Heart right ventricle (tissue), 16 donors: ENCODE measurements around the gene PADI3. TPM values are rescaled to one million over a fixed set of nuclear protein-coding genes. Genes with fewer than 3 reads are reported as not detected.

Source experiments
- ATAC-seq, 8 donors: fragments of 200-7000 bp; cut with Tn5 transposase; one replicate each; pipeline ENCODE4 v1.9.1; 2020; ENCODE audit warnings: mild to moderate bottlenecking in 8 of 8, moderate library complexity in 8 of 8, moderate number of reproducible peaks in 1 of 8
- DNase-seq, 2 donors: peaks; one replicate each; pipeline ENCODE4 v3.0.0-alpha.2; 2020
- H3K27ac ChIP-seq, 10 donors: fragments of 200-600 bp; sonication (generic) in 2 of 10; one replicate each; pipeline versions ENCODE4 v1.5.0 to v1.8.0; 2020 to 2022; ENCODE audit warnings: mild to moderate bottlenecking in 3 of 10
- H3K27me3 ChIP-seq, 7 donors: fragments of 200-600 bp; one replicate each; pipeline ENCODE4 v1.8.0; 2021 to 2022; ENCODE audit warnings: mild to moderate bottlenecking in 2 of 7
- H3K36me3 ChIP-seq, 9 donors: fragments of 200-600 bp; sonication (generic) in 1 of 9; one replicate each; pipeline versions ENCODE4 v1.5.0 to v1.8.0; 2020 to 2022; ENCODE audit warnings: mild to moderate bottlenecking in 2 of 9
- H3K4me1 ChIP-seq, 9 donors: fragments of 200-600 bp; sonication (generic) in 1 of 9; one replicate each; pipeline versions ENCODE4 v1.5.0 to v1.8.0; 2020 to 2022; ENCODE audit warnings: mild to moderate bottlenecking in 4 of 9
- H3K4me3 ChIP-seq, 10 donors: fragments of 200-600 bp; sonication (generic) in 2 of 10; one replicate each; pipeline versions ENCODE4 v1.5.0 to v1.8.0; 2020 to 2022; ENCODE audit warnings: mild to moderate bottlenecking in 7 of 10, moderate library complexity in 2 of 10
- H3K9me3 ChIP-seq, 11 donors: fragments of 200-600 bp in 10 of 11; sonication (generic) in 2 of 11; one replicate each; pipeline versions ENCODE4 v1.5.0 to v1.8.0; 2013 to 2022; ENCODE audit warnings: mild to moderate bottlenecking in 2 of 11, control low read depth in 1 of 11, moderate library complexity in 1 of 11
- WGBS, 2 donors: extraction: QIAGEN DNeasy Blood & Tissue Kit; methylation state at CpG; one replicate each; pipeline ENCODE4 v1.1.7; 2013; ENCODE audit warnings: inconsistent platforms in 1 of 2; 5-methylcytosine and 5-hydroxymethylcytosine counted together
- intact Hi-C, 10 donors: fragments of 100-400 bp; cut with DNase I; formaldehyde crosslinking; loops; one replicate each; pipeline versions ENCODE4 v1.11.1 to v1.14.2; 2022
- polyA plus RNA-seq, 2 donors: library from polyadenylated mRNA; stranded (reverse); fragments of 200-250 nt; gene quantifications; one replicate each; pipeline ENCODE4 v1.2.3, GENCODE V29; 2013
- total RNA-seq, 10 donors: library from RNA; stranded (reverse); fragmentation: NEBNext Ultra II Directional in 3 of 10; extraction: Animal tissue kit (Norgen Biotek cat#: 25700) in 3 of 10; gene quantifications; one replicate each; pipeline versions ENCODE4 v1.2.1 to v1.2.4, GENCODE V29; 2021 to 2023
- TF ChIP-seq, protein P1 (sequence below), 9 donors: fragments of 200-600 bp; sonication (generic) in 2 of 9; IDR thresholded peaks; one replicate each; pipeline versions ENCODE4 v1.5.0 to v1.8.0; 2021 to 2022; ENCODE audit warnings: antibody characterized with exemption in 9 of 9, mild to moderate bottlenecking in 5 of 9, moderate library complexity in 1 of 9
- donor health status: Arrhythmogenic right ventricular cardiomyopathy.
- donor health status: ischemic (EF 13 %, LVEDD 7.1; RV severe dilation, severe dysfunction).
- donor health status: healthy with polysubstance abuse.
- donor health status: DM: no; HTN: yes; CAD: no.
- donor health status: DM: no; HTN: no; CAD: no.
- donor health status: ischemic (EF 25% LVEDD 6.9; RV normal size, moderate dysfunction).
- donor health status: ischemic (EF 25% LVEDD 5.7; RV mildly dilated, moderate dysfunction).
- donor health status: healthy.
- donor health status: DM: yes; HTN: yes; CAD: no.
- donor health status: Ischemic cardiomyopathy.
- donor health status: ischemic (EF 35%, LVEDD 5.7; RV mildly dilated, moderate dysfunction).
- donor health status: nonischemic (EF 11% LVEDD 7.7; RV severe dilation, severe dysfunction).
- donor health status: DM: yes; HTN: yes; CAD: no.
- donor health status: PGD.
- donor health status: ischemic (EF 29% LVEDD 5.4; RV normal size, mild dysfunction).
- donor health status: nonischemic (EF 23%, LVEDD 6.1; RV moderate dilation, normal function).

Gene PADI3
- total and polyA plus RNA-seq, 12 donors = not detected

- Histone ChIP-seq H3K27ac (no peak overlapping the region), H3K9me3 (no peaks in the 10 kb centered on the region), H3K36me3 (no peaks in the 10 kb centered on the region), H3K27me3 (peaks cover 0 to 73% (median 55%) of the 10 kb centered on the region in 7 donors), H3K4me1 (no peaks in the 10 kb centered on the region), H3K4me3 (no peak overlapping the region)
- DNase-seq (no peak), ATAC-seq (no peak)
- TF ChIP-seq, protein P1, sequence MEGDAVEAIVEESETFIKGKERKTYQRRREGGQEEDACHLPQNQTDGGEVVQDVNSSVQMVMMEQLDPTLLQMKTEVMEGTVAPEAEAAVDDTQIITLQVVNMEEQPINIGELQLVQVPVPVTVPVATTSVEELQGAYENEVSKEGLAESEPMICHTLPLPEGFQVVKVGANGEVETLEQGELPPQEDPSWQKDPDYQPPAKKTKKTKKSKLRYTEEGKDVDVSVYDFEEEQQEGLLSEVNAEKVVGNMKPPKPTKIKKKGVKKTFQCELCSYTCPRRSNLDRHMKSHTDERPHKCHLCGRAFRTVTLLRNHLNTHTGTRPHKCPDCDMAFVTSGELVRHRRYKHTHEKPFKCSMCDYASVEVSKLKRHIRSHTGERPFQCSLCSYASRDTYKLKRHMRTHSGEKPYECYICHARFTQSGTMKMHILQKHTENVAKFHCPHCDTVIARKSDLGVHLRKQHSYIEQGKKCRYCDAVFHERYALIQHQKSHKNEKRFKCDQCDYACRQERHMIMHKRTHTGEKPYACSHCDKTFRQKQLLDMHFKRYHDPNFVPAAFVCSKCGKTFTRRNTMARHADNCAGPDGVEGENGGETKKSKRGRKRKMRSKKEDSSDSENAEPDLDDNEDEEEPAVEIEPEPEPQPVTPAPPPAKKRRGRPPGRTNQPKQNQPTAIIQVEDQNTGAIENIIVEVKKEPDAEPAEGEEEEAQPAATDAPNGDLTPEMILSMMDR (IDR thresholded peaks at IDR 0.05) = no peak
- 47 to 57% methylated on average over 3 of the region's 3 CpGs for WGBS, 2 donors
- intact Hi-C loops = no loop called here
Measured at GRCh38 chr1:17251701-17252376, 2.9 kb downstream of the PADI3 start.

DNA sequence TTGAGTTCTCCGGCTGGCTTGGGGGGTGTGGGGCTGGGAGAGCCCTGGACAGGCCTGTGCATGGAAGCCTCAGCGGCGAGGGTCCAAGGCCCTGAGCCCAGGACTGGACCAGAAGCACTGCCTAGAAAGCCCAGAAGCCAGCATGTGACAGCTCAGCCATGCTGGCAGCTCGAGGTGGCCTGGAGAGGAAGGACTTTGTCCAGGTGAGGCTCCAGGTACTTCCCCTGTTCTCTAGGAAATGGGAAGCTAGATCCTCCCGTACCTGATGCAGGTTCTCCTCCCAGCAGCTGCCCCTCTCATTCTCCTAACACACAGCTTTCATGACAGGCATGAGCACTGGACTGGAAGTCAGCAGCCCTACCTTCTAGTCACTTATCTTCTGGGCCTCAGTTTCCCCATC, 6.4 kb downstream of the PADI3 start:
- Histone ChIP-seq H3K4me1 (no peaks in the 10 kb centered on the region), H3K27me3 (peaks cover 0 to 69% (median 46%) of the 10 kb centered on the region in 7 donors), H3K9me3 (no peaks in the 10 kb centered on the region), H3K4me3 (no peak overlapping the region), H3K36me3 (no peaks in the 10 kb centered on the region), H3K27ac (no peak overlapping the region)
- WGBS, 2 donors = 44 to 79% methylated on average over 5 of the region's 5 CpGs
- TF ChIP-seq, protein P1 (IDR thresholded peaks at IDR 0.05) = no peak
- intact Hi-C loops = no loop called here
- DNase-seq = no peak
- no peak for ATAC-seq

GRCh38 chr1:17258116-17258757, 9.3 kb downstream of the PADI3 start:
- ATAC-seq (no peak), DNase-seq (no peak)
- Histone ChIP-seq H3K4me1 (no peaks in the 10 kb centered on the region), H3K9me3 (peaks cover 0 to 11% (median 0%) of the 10 kb centered on the region in 11 donors), H3K4me3 (no peak overlapping the region), H3K27ac (no peak overlapping the region), H3K27me3 (peaks cover 0 to 58% (median 41%) of the 10 kb centered on the region in 7 donors), H3K36me3 (no peaks in the 10 kb centered on the region)
- WGBS, 2 donors = 71 to 73% methylated on average over 9 of the region's 9 CpGs
- intact Hi-C loops = no loop called here
- TF ChIP-seq, protein P1 (IDR thresholded peaks at IDR 0.05) = no peak

DNA sequence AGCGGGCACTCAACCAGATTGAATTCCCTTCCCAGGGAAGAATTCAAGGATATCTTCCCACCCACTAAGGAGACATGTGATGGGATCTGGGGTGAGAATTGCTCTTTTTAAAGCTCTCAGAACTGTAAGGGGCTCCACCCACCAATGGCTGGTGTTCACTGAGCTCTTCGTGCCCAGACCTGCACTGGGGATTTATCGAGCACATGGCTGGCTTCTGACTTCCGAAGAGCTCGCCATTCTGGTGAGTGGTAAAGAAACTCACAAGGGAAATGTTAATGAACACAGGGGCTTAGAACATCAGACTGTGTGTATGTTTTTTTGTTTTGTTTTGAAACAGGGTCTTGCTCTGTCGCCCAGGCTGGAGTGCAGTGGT, 9.8 kb downstream of the PADI3 start:
- 81 to 82% methylated on average over 6 of the region's 6 CpGs for WGBS, 2 donors
- Histone ChIP-seq H3K36me3 (no peaks in the 10 kb centered on the region), H3K27me3 (peaks cover 0 to 57% (median 41%) of the 10 kb centered on the region in 7 donors), H3K9me3 (peaks cover 0 to 13% (median 0%) of the 10 kb centered on the region in 11 donors), H3K4me3 (no peak overlapping the region), H3K27ac (no peak overlapping the region), H3K4me1 (no peaks in the 10 kb centered on the region)
- intact Hi-C loops = no loop called here
- ATAC-seq = no peak
- DNase-seq = no peak
- TF ChIP-seq, protein P1 (IDR thresholded peaks at IDR 0.05) = no peak
